Measurements from ENCODE around the gene SLC38A6. TPM values are rescaled to one million over a fixed set of nuclear protein-coding genes. Genes with fewer than 3 reads are reported as not detected.

SLC38A6 gene
- total and polyA plus RNA-seq, 3 donors from 2014 or later = 20.8 to 28.6 (median 26.6) TPM

- H3K27ac ChIP-seq = no peak overlapping the region
- no peak overlapping the region for H3K4me3 ChIP-seq
- no peaks in the 10 kb centered on the region for H3K27me3 ChIP-seq
- no peak for TF ChIP-seq CTCF (IDR thresholded peaks at IDR 0.05)
- no peak for TF ChIP-seq POLR2A (IDR thresholded peaks at IDR 0.05)
- DNase-seq = no peak
- no peaks in the 10 kb centered on the region for H3K9me3 ChIP-seq
- WGBS, 2 donors = 87 to 89% methylated on average over 3 of the region's 3 CpGs
- H3K36me3 ChIP-seq (ENCODE audit: low read depth, missing control alignments) = no peaks in the 10 kb centered on the region
- H3K4me1 ChIP-seq = no peaks in the 10 kb centered on the region
- intact Hi-C loops (cut with DNase I; ENCODE audit: low total_unique reads) = no loop called here
These were observed 8.0 kb upstream of the SLC38A6 start for GRCh38 chr14:60973070-60973469.

- no peak for DNase-seq
- intact Hi-C loops (cut with DNase I; ENCODE audit: low total_unique reads) = no loop called here
- no peaks in the 10 kb centered on the region for H3K27me3 ChIP-seq
These were observed 6.9 kb upstream of the SLC38A6 start for GRCh38 chr14:60974090-60974651.

GRCh38 chr14:60975551-60975950 lies 5.5 kb upstream of the SLC38A6 start:
- 46 to 55% methylated on average over 2 of the region's 2 CpGs for WGBS, 2 donors
- Histone ChIP-seq H3K27me3 (no peaks in the 10 kb centered on the region), H3K9me3 (no peaks in the 10 kb centered on the region), H3K4me3 (no peak overlapping the region), H3K27ac (no peak overlapping the region), H3K36me3 (ENCODE audit: low read depth, missing control alignments) (no peaks in the 10 kb centered on the region), H3K4me1 (no peaks in the 10 kb centered on the region)
- intact Hi-C loops (cut with DNase I; ENCODE audit: low total_unique reads) = no loop called here
- no peak for TF ChIP-seq CTCF (IDR thresholded peaks at IDR 0.05)
- no peak for TF ChIP-seq POLR2A (IDR thresholded peaks at IDR 0.05)
- no peak for DNase-seq

More at GRCh38 chr14:60974090-60974651, 6.9 kb upstream of the SLC38A6 start:
- no peaks in the 10 kb centered on the region for H3K4me1 ChIP-seq
- TF ChIP-seq POLR2A (IDR thresholded peaks at IDR 0.05) (no peak), CTCF (IDR thresholded peaks at IDR 0.05) (no peak)
- no peaks in the 10 kb centered on the region for H3K9me3 ChIP-seq
- no peak overlapping the region for H3K27ac ChIP-seq
- WGBS, 2 donors = 81 to 82% methylated on average over 6 of the region's 6 CpGs
- H3K4me3 ChIP-seq = no peak overlapping the region
- no peaks in the 10 kb centered on the region for H3K36me3 ChIP-seq (ENCODE audit: low read depth, missing control alignments)

- WGBS, 2 donors = 57 to 60% methylated on average over 2 of the region's 2 CpGs
- H3K27me3 ChIP-seq = no peaks in the 10 kb centered on the region
- intact Hi-C loops (cut with DNase I; ENCODE audit: low total_unique reads) = no loop called here
- no peak overlapping the region for H3K4me3 ChIP-seq
- H3K27ac ChIP-seq = no peak overlapping the region
- no peak for DNase-seq
- no peaks in the 10 kb centered on the region for H3K36me3 ChIP-seq (ENCODE audit: low read depth, missing control alignments)
- no peaks in the 10 kb centered on the region for H3K9me3 ChIP-seq
- TF ChIP-seq CTCF (IDR thresholded peaks at IDR 0.05) (no peak), POLR2A (IDR thresholded peaks at IDR 0.05) (no peak)
- no peaks in the 10 kb centered on the region for H3K4me1 ChIP-seq
These were observed 3.2 kb upstream of the SLC38A6 start for GRCh38 chr14:60977847-60978246.

Measured in testis (tissue), 3 donors.